GM19351 (cell line): ENCODE measurements around the gene NUDT7.

Source experiments
- ATAC-seq: cut with Tn5 transposase; IDR thresholded peaks from one replicate; pipeline ENCODE4 v1.9.1; 2021; ENCODE audit warnings: mild to moderate bottlenecking, moderate library complexity; ENCODE audit not compliant: unreplicated experiment

NUDT7 gene

DNA sequence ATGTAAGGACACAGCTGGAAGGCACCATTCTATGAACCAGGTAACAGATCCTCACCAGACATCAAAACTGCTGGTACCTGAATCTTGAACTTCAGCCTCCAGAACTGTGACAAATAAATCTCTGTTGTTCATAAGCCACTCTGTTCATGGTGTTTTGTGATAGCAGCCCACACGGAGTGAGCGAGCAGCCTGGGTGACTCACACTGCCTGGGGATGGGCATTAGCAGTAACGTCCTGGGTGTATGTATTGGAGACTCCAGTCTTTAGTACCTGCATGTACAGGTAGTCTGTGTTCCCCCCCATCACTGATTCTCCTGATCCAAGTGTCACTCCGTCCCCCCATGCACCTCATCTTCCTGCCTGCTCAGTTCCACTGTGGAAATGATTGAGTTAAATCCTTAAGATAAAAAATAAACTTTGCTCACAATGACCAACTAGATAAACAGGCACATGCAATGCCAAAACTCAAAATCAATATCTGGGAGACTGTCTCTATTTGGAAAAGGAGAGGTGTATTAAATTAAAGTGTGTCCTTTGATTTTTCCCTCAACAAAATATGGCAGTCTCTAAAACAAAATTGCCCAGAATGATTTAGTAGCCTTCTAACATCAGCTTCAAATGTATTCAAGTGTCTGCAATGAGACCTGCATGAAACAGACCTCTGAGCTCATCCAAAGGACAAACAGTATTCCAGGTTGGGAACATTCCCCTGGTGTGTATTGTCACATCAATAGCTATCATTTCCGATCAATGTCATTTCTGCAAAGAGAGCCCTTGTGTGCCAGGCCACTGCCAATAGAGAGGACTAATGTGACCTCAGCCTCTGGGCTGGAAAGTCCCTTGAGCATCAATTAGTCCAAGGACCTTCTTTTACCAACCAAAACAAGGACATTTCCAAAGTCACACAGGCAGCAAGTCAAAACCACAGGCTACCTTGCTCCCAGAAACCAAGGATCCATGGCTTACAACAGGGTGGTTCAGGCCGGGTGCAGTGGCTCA, 53.9 kb downstream of the NUDT7 start:
- ATAC-seq: no peak

DNA sequence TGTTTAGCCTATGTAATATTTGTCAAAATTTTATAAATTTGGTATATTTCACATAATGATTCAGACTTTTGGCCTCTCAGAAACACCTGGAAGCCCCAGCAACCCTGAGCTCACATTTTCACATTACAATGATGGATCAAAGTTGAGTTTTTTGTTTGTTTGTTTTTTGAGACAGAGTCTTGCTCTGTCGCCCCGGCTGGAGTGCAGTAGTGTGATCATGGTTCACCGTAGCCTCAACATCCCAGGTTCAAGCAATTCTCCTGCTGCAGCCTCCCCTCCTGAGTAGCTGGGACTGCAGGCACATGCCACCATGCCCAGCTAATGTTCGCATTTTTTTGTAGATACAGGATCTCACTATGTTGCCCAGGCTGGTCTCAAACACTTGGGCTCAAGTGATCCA, 55.4 kb downstream of the NUDT7 start:
- ATAC-seq: no peak

DNA sequence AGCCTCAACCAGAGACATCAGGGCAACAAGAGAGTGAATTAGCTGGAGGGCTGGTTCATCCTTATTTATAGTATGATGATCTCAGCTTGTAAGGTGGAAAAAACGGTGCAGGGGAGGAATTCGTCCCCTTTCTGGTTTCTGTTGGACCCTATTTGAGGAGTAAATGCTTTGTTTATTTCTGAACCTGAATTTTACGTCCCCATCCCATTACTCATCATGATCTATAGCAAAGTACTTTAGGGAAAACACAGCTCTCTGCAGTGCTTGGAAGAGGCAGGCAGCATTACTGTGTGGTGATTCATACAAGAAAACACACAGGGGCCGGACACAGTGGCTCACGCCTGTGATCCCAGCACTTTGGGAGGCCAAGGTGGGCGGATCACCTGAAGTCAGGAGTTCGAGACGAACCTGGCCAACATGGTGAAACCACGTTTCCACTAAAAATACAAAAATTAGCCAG, 58.1 kb downstream of the NUDT7 start:
- no peak for ATAC-seq

DNA sequence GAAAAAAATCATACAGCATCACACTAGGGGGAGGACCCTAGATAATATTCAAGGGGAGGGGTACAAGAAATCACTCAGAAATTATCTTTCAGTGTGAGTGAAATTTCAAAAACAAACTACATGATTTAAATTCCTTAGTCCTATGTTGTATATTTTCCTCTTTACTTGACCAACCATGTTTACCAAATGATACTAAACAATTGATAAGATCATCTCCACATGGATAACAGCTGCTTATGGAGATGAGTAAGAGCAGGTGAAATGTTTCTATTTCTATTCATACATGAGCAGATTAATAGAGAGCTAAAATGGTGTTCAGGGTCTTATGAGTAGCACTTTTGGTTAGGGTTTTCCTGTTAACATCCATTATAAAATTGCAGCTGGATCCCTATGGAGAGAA, 58.8 kb downstream of the NUDT7 start:
- ATAC-seq: no peak

DNA sequence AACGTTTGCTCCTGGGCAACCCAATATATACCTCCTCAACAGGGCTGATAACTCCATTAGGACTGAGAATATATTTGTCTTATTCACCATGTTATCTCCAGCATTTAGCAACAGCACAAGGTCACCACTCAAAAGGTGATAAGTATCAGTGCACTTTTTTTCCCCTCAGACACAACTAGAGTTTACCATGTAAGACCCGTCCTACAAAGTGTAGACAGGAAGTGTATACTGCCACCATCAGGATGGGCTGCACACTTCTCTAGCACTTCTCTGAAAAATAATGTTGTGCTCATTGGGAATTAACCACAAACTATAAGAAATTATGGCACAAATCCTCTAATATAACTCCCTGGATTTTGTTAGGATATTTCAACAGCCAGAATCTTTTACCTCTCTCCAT, 60.4 kb downstream of the NUDT7 start:
- ATAC-seq: peak; percentile 62

DNA sequence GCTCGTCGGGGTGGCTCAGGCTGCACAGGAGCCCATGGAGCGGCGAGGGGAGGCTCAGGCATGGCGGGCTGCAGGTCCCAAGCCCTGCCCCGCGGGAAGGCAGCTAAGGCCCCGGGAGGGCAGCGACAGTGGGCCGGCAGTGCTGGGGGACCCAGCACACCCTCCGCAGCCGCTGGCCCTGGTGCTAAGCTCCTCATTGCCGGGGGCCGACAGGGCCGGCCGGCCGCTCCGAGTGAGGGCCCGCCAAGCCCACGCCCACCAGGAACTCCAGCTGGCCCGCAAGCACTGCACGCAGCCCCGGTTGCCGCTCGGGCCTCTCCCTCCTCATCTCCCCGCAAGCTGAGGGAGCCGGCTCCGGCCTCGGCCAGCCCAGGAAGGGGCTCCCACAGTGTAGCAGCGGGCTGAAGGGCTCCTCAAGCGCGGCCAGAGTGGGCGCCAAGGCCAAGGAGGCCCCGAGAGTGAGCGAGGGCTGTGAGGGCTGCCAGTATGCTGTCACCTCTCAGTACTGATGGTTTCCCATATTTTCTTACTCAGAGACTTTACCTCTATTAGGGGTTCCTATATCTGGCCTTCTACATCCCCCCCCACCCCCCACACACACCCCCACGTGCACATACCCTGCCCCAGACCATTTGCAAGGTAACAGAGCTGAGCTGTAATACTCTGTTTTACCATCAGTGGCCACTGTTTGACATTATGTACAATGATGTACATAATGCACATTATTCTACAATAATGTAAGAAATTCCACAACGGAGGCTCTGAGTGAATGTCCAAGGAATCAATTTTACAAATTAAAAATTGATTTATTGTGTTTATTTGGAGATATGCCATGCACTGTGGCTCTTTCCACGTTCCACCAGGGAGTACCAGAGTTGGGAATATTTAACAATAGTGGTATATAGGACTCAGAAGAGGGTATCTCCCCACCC, 62.4 kb downstream of the NUDT7 start:
- no peak for ATAC-seq

DNA sequence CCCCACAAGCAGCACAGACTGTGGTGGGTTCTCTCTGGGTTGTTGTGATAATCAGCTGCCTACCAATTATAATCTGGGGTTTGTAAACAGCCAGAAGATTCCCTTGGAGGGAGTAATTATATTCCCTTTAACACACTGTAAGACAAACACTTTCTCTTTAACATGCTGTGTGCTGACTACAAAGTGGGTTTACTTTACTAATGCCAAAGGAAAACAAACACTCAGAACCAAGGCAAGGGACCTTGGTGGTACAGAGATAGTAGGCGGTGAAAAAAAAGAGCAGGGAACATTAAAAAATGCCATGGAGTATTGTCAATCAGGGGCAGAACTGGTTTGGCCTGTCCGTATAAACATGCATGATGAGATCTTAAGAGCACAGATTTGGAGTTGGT, 63.1 kb downstream of the NUDT7 start:
- ATAC-seq: no peak

DNA sequence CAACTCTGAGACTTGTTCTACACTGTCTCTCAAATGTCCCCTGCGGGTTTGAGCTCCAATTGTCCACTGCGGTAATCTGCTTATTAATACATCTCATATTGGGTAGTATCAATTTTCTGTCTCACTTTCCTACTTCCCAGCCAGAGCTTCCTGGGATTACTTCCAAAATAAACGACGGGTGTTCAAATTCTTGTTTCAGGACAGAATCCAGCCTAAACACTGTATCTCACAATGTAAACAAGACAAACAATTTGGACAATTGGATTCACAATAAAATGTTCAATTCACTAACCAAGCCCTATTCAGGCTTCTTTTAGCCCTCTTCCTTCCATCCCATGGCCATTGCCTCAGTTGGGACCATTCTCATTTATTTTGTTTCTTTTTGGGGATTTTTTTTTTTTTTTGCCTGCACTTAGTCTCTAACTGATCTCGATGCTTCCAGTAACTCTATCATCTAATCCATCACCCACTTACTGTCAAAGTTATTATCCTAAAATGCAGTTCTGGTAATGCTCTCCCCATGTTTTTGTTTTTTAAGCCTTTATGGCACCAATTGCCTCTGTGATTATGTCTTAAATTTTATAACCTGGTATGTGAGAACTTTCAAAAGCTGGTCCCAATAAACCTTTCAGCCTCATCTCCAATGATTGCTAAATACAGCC, 64.0 kb downstream of the NUDT7 start:
- ATAC-seq: no peak

DNA sequence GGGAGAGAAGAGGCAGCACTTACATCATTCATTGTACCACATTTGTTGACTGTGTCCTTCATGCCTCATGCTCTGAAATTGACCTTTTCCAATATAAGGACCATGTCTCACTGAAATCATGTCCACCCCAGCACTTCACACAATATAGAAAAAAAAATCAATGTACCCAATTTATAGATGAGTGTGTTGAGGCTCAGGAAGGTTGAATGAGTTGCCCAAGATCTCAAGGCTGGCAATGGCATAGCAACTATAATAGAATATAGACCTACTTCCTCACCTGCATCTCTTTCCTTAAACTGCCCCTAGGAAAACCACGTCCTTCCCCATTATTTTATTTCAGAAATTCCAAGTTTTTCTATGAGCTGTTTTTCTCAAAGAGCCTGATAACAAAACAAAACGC, 65.1 kb downstream of the NUDT7 start:
- ATAC-seq: no peak

DNA sequence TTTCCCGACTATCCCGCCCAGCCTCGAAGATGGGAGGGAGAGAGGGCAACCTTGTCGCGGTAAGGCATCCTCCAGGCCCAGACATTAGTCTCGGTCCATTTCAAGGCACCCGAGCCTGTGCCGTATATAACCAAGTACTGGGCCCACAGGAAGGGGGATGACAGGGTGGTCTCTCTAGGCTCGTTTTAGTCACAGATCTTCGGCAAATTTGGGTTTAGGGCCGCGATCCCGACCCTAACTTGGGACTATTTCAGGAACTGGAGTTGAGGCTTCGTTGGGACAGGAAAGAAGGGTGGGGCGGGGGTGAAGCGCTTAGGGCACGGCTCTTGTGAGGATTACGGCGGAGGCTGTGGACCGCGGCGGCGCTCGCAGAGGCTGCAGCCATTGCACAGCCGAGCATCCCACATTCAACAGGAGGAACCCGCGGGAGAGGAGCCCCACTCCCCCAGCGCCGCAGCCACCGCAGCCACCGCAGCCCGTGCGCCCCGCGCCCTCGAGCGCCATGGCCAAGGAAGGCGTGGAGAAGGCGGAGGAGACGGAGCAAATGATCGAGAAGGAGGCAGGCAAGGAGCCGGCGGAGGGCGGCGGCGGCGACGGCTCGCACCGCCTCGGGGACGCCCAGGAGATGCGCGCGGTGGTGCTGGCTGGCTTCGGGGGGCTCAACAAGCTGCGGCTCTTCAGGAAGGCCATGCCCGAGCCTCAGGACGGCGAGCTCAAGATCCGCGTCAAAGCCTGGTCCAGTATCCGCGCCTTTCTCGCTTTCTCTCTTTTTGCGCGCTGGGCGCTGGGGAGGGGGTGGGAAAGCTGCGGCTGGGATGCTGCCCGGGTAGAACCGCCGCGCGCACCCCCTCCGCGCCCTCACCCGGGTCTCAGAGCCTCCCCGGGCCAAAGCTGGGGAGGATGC, 66.1 kb downstream of the NUDT7 start, which contains the start of gene VAT1L:
Gene VAT1L (plus strand): TSS at position 384 of the 904 bp plus-strand sequence. CDS start 119 bp downstream, at position 503.
- peak; percentile 89 for ATAC-seq

DNA sequence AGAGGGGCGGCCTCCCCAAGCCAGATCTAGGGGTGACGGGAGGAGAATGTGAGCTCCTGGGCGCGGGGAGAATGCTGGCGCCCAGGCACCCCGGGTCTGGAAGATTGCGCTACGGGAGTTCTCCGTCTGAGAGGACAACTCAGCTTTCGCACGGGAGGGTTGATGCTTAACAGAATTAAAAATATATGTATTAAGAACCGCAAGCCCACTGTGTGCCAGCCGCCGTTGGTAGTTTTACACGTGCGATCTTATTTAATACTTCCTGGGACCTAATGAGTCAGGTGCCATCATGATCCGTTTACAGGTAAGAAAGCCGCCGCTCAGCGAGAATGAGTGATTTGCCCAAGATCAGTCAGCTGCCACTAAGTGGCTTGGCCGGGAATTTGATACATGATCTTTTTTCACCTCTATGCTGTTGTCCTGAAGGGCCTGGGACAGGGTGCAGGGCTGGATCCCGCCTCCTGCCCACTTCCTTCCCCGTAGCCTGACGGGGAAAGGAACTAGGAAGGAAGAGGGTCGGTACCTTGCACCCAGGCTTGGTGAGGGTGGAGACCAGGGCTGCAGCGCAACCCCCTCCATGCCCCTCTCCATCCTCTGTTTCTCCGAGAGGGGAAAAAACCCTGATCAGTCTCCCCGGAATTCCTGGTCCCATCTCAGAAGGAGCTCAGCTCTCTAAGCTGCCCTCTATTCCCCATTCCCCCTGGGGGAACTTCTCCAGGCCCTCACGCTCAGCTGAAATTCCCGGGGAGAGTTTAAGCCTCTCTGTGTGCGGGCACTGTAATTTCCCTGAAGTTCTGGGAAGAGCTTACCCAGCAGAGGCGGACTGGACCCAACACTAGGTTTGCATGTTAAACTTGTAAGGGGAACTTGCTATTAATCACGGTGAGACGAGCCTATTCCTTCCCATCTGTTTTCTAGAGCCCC, 67.0 kb downstream of the NUDT7 start:
- no peak for ATAC-seq

DNA sequence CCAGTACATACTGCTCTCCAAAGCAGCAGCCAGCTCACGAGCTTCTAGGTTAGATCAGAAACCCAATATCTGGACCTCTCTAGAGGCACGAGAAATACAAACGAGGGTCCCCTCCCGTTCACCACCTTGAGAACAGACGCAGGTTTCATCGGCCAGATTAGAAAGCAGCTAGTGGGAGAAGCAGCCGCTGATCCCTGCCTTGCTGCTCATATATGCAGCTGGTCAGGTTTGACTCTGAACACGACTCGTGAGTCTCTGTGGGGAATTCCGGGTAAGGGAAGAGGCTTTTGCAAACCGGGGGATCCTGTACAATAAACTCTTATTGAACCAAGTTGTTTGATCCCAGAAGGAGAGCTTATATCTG, 67.7 kb downstream of the NUDT7 start:
- ATAC-seq: no peak

DNA sequence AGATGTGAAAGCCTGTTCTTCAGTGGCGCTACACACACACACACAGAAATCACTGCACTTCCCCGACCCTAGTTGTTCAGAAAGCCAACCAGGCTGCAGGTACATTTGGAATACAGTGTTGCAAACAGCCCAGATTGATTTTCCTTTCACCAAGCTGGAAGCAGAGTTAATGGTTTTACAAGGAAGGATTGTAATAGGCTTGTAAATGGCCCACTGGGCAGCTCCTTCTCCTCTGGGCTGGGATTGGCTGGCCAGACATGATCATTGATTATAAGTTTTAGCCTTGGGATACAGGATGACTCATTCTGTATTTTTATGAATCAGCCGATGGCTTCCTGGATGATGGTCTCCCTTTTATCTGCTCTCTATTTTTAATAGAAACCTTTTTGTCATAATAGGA, 68.6 kb downstream of the NUDT7 start:
- no peak for ATAC-seq
